HG03469 (cell line): ENCODE results near the gene DENND6B.

Source experiments
- ATAC-seq: cut with Tn5 transposase; IDR thresholded peaks from one replicate; pipeline ENCODE4 v1.9.1; 2021; ENCODE audit warnings: mild to moderate bottlenecking, moderate library complexity, moderate number of reproducible peaks; ENCODE audit not compliant: unreplicated experiment

DENND6B gene

GRCh38 chr22:50289151-50289941 lies 37.5 kb downstream of the DENND6B start:
- no peak for ATAC-seq

DNA sequence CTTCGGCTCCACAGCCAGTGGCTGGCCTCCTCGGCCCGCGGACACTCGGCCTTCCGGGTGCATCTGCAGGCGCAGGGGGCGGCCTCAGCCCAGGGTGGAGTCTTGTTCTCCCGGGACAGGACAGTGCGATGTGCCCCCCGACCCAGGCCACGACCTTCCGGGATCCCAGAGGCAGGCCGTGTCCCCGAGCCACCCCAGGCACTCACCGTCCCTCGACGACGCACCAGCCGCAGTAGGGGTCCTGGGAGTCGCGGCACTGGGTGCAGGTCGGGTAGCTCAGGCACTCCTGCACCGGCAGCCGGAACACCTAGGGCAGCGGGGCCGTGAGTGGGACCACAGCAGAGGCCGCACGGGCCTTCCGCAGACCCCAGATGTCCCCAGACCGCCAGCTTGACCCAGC lies 39.1 kb downstream of the DENND6B start:
- no peak for ATAC-seq

DNA sequence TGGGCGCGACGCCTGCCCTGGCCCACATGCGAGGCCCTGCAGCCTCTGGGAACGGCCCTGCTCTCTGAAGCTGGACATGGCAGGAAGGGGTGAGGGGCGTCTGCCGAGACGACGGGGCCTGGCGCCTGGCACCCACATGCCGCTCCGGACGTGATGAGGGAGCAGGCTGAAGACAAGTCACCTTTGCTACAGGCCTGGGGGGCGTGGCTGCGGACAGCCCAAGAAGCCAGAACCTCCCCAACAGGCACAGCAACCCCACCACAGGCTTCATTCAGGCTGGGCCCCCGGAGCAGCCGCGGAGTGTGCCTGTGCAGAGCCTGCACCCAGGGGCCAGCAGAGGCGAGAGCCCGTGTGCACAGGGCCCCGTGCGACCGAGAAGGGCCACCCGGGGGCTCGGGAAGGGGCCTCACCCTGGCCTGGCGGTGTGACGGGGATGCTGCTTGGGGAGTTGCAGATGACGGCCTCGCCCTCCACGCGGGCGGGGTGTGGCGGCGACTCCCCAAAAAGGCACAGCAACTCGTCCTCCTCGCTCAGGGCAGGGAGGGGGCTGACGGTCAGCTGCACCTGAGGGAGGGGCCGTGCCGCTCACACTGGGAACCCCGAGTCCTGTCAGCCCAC lies 40.0 kb downstream of the DENND6B start:
- ATAC-seq = no peak

- no peak for ATAC-seq
Measured at GRCh38 chr22:50286275-50286674, 40.5 kb downstream of the DENND6B start.

DNA sequence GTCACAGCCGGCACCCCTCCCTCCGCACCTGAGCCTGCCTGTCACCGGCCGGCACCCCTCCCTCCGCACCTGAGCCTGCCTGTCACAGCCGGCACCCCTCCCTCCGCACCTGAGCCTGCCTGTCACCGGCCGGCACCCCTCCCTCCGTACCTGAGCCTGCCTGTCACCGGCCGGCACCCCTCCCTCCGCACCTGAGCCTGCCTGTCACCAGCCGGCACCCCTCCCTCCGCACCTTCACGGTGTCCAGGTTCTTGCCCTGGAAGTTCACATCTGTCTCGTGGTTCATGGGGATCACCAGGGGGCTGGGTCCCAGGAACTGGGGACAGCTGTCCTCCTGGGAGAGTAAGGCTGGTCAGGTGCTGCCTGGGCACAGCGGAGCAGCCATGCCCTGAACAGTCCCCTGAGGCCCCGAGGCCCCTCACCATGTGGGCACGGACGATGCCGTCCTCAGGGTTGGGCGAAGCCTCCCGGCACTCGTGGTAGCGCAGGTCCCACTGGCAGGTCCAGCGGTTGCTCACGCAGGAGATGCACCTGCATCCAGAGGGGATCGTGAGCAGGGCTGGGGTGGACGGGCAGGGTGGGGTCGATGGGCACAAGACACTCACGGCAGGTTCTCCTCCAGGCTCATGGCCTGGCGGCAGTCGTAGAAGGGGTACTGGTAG lies 41.1 kb downstream of the DENND6B start:
- no peak for ATAC-seq

- ATAC-seq = no peak
Measured at GRCh38 chr22:50284479-50284878, 42.3 kb downstream of the DENND6B start.

DNA sequence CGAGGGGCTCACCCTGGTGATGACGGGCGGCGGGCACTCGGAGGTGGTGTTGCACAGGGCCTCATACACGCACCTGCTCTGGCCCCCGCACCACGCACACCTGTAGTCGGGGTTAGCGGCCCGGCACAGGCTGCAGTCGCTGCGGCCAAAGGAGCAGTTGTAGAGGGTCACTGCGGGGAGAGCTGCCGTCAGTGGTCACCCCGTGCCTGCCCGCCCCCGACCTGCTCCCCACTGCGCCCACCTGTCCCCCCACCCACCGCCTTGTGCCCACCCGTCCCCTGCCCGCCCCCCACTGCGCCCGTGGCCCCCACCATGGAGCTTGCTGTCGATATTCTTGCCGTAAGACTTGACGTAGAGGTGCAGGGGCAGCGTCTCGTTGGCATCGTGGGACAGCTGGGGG lies 43.0 kb downstream of the DENND6B start:
- ATAC-seq = no peak

- no peak for ATAC-seq
Measured at GRCh38 chr22:50282361-50283155, 44.3 kb downstream of the DENND6B start.

- ATAC-seq = no peak
Measured at GRCh38 chr22:50281957-50282356, 44.9 kb downstream of the DENND6B start.

GRCh38 chr22:50281384-50281760 lies 45.4 kb downstream of the DENND6B start:
- no peak for ATAC-seq

GRCh38 chr22:50280708-50281383 lies 46.0 kb downstream of the DENND6B start:
- no peak for ATAC-seq

- ATAC-seq = no peak
Measured at GRCh38 chr22:50280022-50280707, 46.6 kb downstream of the DENND6B start.

GRCh38 chr22:50278956-50279619 lies 47.7 kb downstream of the DENND6B start:
- ATAC-seq = no peak

GRCh38 chr22:50278461-50278860 lies 48.4 kb downstream of the DENND6B start:
- ATAC-seq = no peak

DNA sequence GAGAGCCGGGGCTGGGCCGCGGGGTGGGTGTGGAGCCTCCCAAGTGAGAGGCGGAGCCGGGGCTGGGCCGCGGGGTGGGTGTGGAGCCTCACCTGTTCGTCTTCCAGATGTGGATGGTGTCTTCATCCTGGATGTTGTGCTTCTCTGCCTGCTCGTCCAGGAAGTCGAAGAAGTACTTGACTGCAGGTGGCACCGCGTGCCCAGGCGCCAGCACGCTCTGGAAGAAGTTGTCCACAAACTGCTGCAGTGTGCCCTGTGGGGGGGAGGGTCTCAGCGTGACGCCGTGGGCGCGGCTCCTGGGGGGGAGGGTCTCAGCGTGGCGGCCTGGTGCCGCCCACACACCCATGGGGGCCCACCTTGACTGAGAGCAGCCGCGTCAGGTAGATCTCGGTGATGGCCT lies 49.1 kb downstream of the DENND6B start:
- no peak for ATAC-seq

DNA sequence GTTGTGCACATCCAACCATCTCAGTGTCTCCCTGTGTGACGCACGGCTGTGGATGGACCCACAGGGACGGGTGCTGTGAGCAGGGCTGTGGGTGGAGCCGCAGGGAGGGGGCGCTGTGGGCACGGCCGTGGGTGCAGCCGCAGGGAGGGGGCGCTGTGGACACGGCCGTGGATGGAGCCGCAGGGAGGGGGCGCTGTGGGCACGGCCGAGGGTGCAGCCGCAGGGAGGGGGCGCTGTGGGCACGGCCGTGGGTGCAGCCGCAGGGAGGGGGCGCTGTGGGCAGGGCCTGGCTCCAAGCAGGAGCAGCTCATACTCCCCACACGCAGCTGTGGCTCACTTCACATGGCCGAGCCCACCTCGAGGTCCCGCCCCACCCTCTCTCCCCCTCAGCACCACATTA lies 50.7 kb downstream of the DENND6B start:
- ATAC-seq = no peak

DNA sequence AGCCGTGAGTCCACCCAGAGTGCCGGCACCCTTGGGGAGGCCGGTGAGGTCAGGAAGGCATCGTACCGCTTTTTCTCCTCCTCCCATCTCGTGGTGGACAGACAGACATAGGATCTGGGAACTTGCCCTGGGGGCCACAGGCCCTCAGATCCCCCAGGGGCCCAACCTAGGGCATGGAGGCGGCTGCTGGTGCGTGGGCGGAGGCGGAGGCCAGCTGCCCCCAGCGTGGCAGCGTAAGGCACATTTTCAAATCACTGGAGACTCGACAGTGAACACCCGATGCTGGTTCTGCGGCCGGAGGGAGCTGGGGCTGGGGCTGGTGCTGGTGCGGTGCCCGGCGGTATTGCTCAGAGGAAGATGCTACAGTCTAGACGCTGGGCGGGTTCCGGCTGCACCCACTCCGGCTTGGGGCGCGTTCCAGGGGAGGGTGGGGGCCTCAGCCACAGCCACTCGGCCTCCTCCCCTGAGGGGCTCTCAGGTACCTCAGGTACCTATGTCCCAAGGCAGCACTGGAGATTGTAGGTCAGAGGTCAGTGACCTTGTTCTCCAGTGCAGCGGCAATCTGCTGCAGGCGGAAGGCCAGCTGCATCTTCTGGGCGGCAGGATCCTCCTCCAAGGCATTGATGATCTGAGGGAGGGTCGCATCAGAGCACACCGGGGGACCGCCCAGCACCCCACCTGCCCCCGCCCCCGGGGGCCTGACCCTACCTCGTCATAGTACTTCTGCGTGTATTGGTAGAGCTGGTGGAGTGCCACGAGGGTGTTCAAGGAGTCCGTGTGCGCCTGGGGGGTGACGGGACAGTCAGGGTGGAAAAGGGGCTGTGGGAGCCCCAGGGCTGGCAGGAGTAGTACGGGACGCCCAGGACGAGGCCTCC lies 51.4 kb downstream of the DENND6B start:
- ATAC-seq = no peak

DNA sequence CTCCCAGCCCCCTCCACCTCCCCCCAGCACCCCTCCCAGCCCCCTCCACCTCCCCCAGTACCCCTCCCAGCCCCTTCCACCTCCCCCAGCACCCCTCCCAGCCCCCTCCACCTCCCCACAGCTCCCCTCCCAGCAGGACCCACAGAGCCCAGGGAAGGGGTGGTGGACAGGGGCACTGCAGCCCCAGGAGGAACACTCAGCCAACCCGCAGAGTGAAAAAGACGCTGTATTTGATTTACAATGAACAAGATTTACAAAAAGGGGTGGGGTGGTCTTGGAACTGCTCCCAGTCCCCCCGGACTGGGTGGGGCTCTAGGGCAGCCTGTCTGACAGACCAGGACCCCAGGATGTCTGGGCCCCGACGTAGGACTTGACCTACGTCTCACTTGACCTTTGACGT lies 52.0 kb downstream of the DENND6B start:
- no peak for ATAC-seq

DNA sequence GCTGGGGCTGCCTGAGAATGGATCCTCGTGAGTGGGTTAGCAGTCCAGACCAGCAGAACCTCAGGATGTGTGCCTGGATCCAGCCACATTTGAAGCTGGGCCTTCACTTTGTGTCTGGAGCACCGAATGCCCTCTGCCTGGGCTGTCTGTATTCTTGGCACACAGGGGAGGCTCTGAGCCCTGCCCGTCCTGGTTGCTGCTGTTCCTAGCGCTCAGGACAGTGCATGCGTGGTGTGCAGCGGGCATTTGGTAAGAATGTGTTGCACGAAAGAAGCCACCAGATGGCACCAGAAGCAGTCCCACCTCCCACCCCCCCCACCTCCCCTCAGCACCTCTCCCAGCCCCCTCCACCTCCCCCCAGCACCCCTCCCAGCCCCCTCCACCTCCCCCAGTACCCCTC lies 52.5 kb downstream of the DENND6B start:
- ATAC-seq = no peak
